DMS 273 (cell line): ENCODE measurements around the gene NOTUM.

Source experiments
- DNase-seq: peaks from one replicate; lab custom pipeline; 2025; ENCODE audit not compliant: unreplicated experiment; lab: John Stamatoyannopoulos, UW

Gene NOTUM

GRCh38 chr17:81961087-81961511 lies at the start of gene NOTUM:
Gene NOTUM, minus strand, starts transcription at chr17:81961187. Its CDS starts 278 bp downstream, at chr17:81960909.
- DNase-seq: peak; percentile 83

DNA sequence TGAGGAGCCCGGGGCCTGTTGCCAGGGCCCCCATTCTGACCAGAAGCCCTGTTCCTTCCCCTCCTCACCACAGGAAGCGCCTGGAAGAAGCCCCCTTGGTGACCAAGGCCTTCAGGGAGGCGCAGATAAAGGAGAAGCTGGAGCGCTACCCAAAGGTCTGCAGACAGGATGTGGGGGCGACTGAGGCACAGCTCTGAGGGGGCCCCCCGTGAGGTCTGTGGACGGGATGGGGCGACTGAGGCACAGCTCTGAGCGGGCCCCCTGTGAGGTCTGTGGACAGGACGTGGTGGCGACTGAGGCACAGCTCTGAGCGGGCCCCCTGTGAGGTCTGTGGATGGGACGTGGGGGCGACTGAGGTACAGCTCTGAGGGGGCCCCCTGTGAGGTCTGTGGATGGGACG lies 48.4 kb upstream of the NOTUM start:
- no peak for DNase-seq

DNA sequence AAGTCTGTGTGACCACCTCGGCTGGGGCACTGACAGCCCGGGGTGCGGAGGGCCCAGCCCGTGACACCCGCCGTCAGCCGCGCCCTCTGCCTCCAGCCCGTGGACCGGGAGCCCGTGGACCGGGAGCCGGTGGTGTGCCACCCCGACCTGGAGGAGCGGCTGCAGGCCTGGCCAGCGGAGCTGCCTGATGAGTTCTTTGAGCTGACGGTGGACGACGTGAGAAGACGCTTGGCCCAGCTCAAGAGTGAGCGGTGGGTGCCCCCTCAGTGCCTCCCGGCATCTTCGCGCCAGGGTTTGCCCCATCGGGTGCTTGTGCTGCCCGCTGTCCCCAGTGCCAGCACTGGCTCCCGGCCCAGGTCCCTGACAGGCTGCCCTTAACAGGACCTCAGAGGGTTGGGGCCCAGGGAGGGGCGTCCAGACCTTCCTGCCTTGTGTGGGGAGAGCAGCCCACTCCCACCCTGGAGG lies 48.0 kb upstream of the NOTUM start:
- DNase-seq: no peak

DNA sequence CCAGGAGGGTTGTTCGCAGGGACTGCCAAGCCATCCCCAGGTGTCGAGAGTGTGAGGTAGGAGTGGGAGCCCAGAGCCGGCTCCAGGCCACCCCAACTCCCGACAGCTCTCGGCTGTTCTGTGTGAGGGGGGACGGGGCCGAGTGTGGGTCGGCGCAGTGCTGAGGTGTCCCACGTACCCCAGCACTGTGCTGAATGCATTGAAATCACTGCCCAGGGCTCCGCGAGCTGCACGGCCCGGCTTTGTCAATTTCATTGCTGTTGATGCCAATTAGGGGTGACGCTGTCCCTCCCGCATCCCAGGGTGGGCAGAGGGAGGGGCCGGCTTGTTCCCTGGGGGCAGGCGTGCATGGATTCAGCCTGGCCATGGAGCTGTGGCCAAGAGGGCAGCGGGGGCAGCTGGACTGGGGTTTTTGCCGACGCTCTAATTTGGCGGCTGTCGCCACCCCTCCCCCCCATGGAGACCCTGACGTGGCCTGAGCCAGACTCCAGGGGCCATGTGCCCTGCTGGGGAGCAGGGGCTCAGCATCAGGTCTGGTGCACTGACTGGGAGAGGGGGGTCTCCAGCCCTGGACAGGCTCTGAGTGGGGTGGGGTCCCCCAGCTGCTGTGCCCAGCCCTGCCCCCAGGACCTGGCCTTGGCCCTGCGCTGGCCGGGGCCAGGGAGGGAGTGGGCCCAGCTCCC lies 47.4 kb upstream of the NOTUM start:
- DNase-seq: no peak

DNA sequence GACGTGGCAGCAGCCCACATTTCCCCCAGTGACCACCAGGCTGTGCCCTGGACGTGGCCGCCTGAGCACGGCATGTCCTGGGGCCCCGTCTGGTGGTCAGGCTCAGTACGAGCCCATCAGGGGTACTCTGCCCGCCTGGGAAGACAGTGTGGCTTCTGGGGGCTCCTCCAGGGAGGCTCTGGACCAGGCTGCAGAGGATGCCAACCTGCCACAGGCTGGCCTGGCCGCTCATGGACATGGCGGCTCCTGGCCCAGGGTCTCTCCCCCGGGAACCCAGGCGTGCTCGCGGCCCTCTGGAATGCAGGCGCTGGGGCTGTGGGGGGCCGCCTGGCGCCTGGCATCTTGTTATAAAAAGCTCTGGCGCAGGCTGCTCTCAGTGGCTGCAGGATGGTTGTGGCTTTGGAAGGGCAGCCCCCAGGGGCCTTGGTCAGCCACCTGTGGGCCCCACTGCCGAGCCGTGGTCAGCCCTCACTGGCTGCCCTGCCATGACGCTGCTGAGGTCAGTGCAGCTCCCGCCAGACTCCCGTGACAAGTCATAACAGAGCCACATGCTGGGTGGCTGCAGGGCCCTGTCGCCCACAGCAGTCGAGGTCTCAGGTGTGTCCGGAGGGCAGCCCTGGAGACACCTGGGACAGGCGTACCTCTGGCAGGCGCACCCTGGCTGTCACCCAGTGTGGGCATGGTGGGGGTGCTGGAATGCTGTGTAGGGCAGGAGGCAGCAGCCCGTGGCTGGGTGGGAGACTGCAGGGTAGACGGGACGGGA lies 46.7 kb upstream of the NOTUM start:
- DNase-seq: no peak

DNA sequence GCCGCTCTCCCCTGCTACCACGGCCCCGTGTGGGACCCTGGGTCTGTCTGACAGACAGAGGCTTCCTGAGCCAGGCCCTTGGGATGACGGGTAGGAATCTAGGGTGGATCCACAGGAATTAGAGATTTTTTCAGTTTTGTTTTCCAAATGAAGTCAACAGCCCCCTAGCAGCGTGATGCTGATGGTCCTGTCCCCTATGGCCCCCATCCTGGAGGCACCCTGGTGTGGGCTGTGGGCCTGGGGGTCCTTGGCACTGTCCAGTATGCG lies 46.2 kb upstream of the NOTUM start:
- DNase-seq: no peak

DNA sequence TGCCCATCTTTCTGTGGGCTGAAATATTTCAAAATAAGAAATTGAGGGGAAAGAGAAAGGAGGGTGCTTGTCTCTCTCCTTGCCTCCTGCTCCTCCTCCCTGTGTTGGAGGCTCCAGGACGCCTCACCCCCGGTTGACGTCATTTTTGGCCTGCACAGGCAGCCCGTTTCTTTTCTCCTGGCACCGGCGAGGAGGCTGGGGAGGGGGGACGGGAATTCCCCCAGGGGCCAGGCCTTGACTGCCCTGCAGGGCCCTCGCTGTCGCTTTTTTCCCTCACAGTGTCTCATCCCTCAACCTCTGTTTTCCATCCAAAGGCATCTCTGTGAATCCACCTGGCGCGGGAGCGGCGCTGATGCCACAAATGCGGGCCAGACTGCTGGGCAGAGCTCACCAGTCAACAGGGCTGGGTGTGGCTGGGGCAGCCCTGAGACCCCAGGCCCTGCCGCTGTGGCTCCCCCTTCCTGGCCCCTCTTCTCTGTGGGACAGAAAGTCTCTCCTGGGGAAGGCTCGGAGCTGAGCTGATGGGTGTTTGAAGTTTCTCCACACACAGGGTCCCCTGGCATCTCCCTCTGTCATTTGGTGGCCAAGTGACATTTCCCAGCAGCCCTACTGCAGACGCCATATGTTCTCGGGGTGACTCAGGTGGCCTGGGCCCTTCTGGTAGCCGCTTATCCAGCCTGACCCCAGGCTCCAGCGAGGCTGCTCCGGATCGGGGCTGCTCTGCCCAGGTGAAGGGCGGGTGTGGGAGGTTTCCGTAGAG lies 45.7 kb upstream of the NOTUM start:
- peak; percentile 67 for DNase-seq

- DNase-seq: no peak
These were observed 44.8 kb upstream of the NOTUM start for GRCh38 chr17:82005701-82006348.

DNA sequence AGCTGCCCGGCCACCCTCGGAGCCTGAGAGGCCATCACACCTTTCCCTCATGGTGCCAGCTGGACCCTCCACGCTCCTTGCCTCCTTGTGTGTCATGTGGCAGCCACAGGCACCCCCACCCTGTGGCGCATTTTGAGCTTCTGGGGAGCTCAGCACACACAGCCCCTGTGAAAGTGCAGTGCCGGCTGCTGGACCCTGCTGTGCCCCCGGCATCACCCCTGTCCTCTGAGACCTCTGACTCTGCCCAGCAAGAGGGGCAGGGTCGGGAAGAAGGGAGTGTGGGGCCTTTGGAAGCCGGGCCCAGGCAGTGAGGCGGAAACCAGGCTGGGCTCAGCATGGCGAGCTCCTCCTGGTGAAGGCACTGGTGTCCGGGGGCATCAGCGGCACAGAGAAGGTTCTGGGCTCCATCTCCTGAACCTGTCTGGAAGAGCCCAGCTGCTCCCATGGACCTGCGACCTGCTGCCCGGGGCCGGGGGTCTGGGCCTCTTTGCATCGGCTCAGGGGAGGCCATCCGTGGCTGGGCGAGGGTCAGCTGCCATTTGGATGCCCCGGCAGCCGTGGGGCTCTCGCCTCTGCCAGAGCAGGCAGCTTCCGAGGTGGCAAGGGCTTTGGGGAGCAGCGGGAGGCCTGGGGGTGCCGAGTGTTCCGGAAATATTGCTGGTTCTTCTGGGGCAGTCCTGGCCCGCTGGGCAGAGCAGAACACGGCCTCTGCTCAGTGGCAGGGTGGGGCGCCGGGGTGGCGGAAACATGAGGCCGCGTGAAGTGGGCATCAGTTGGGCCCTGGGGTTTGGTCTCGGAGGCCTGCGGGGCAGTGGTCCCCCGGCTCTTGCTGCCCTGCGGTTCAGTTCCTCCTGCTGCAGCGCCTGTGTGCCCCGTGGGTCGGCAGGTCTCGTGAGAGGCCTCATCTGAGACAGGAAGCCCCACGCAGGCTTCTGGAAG lies 43.8 kb upstream of the NOTUM start:
- no peak for DNase-seq

DNA sequence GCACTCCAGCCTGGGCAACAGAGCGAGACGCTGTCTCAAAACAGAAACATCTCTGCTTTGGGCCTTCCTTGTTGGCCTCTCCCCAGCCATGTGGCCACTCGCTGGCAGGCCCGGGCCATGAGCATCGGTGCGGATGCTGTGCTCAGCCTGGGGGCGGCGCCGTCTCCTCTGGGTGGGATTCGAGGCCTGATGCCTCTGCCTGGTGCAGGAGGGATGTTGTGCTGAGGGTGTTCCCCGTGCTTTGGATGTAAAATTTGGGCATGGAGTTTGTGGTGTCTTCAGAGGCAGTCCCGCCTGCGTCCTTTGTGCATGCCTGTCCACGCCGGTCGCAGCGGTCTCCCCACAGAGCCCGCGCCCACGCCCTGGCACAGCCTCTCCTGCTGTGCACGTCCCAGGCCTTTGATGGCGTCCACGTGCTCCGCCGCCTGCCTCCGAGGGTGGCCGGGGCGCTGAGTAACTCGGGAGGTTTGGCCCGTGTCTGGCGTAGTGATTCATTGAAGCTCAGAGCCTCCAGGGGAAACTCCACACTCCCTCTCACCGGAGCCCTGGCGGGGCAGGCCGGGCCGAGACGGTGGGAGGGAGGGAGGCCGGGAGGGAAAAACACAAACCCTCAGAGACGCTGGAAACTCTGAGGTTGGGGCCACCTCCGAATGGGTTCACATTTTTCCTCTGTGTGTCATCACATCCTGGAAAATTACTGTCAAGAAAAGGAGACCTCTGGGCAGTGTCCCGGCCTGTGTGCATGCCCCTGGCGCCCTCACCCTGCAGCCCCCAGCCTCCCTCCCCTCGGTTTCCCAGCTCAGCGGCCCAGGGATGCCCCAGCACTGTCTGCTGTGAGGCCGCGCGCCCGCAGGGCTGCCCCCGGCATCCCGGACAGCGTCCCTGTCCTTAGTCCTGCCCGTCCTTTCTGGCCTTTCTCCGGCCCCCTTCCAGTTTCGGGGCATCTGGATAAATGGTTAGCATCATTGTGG lies 42.7 kb upstream of the NOTUM start:
- peak; percentile 34 for DNase-seq

GRCh38 chr17:82001571-82002056 lies 40.6 kb upstream of the NOTUM start:
- no peak for DNase-seq

DNA sequence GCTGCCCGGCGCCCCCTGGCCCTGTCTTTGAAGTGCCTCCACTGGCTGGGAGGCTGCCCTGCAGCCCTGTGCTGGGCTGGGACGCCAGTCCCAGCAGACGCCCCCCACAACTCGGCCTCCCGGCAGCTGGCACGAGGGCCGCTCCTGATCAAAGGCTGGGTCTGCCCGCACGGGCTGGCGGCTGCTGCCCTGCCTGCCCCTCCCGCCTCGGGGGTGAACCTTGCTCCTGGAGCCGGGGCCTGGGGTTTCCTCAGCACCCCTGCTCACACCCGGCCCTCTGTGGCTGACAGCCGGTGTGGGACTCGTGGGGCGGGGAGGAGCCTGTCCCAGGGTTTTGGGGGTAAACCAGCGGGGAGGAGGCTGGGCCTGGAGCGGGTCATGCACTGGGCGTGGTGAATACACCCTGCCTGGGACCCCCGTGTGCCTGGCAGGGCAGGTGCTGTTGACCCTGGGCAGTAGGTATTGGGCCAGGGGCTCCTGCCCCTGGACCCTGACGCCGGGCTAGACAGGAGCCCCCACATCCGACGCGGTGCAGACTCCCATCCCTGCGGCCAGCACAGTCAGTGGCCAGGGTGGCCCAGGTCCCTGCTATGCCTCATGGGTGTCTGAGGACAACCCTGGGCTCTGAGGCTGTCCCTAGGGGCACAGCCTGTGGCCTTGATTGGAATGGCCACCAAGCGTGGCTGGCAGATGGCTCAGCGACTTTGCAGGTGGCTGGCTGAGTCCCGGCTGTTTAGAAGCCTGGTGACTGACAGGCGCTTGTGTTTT lies 40.0 kb upstream of the NOTUM start:
- DNase-seq: peak; percentile 60

DNA sequence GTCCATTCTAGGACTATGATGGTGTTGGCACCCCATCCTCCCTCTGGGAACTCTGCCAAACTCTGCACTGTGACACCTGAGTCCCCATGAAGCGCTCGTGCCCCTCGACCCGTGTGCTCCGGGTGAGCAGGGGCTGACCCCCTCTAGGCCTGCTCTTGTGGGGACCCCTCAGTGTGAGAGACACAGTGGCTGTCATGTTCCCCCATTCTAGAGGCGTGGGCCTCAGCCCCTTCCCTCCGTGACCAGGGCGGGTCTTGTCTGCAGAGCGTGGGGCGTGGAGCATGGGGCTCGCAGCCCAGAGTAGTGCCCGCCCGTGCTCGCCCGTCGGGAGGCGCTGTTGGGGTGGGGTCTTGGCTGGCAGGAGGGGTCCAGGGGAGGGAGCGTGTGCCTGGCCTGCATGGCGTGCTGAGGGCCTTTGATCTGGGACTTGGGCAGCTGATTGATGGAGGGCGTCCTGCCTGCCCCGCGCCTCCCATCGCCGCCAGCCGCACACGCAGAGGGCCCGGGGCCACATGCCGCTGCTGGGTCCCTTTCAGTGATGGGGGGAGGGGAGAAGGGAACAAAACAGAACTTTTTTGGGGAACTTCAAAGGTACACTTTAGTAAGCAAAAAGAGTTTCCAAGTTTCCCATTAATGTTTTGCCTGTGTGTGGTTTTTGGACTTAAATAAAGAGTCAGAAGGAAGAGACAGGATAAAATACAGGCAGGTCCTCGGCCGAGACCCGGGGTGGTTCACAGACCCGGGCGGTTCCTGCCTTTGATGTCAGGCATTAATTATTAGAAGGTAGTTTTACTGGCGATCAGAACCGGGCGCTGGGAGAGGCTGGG lies 39.2 kb upstream of the NOTUM start:
- no peak for DNase-seq

DNA sequence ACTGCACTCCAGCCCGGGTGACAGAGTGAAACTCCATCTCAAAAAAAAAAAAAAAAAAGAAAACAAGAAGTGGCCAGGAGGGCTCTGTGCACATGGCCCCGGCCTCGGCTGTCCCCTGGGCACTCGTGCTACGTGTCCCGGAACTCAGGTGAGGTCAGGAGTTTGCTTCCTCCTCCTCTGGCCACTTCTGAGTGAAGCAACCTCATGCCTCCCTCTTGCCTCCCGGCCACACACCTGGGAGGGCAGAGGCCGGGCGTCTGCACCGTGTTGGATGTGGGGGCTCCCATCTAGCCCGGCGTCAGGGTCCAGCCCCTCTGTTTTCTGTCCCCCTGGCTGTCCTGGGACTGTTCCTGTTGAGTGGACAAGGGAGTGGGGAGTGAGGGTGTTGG lies 38.6 kb upstream of the NOTUM start:
- DNase-seq: no peak

DNA sequence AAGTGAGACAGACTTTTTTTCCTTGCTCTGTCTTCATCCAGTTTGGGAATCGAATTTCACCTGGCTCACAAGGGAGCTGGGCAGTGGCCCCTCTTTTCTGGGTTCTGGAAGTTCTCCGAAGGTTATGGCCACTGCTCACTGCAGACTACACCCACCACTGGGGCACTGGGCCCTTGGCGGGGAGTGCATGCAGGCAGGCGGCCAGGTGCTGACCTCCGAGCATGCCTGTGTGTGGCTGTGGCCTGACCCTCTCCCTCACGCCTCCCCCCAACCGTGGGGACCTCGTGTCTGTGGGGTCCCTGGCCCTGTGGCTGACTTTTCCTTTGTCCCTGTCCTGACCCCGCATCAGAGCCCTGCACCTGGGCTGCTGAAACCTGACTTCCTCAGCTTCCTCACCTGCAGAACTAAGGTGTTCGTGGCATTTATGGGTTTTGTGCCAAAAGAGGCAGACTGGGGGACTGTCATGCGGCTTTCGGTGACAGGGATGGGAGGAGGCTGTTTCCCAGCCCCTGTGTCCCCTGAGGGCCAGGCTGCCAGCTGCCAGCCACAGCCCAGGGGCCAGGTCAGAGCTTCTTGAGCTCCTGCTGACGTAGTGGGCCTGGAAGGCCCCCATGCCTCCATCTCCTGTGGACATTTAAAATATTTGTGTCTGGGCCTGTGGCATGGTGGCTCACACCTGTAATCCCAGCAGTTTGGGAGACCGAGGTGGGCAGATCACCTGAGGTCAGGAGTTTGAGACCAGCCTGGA lies 37.9 kb upstream of the NOTUM start:
- DNase-seq: no peak

DNA sequence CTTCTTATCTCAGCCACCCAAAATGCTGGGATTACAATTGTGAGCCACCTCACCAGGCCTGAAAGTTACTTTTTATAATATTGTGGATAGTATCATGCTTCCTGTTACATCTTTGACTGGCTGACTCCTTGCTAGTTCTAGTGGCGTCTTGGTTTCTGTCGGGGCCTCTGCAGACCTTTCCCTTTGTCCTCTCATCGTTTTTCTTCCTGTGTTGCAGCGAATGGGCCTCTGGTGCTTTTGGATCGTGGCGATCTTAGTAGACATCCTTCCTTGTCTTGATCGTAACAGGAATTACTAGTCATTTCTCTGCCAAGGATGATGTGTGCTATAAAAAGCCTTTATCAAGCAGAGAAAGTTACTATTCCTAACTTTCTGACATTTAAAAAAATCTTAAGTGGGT lies 37.2 kb upstream of the NOTUM start:
- DNase-seq: no peak
